Heart right ventricle (tissue), 16 donors: Measurements from ENCODE around the gene APOD. TPM values are rescaled to one million over a fixed set of nuclear protein-coding genes. Genes with fewer than 3 reads are reported as not detected.

Experiments
- ATAC-seq, 8 donors: fragments of 200-7000 bp; cut with Tn5 transposase; one replicate each; pipeline ENCODE4 v1.9.1; 2020; ENCODE audit warnings: mild to moderate bottlenecking in 8 of 8, moderate library complexity in 8 of 8, moderate number of reproducible peaks in 1 of 8
- DNase-seq, 2 donors: peaks; one replicate each; pipeline ENCODE4 v3.0.0-alpha.2; 2020
- H3K27ac ChIP-seq, 10 donors: fragments of 200-600 bp; sonication (generic) in 2 of 10; one replicate each; pipeline versions ENCODE4 v1.5.0 to v1.8.0; 2020 to 2022; ENCODE audit warnings: mild to moderate bottlenecking in 3 of 10
- H3K27me3 ChIP-seq, 7 donors: fragments of 200-600 bp; one replicate each; pipeline ENCODE4 v1.8.0; 2021 to 2022; ENCODE audit warnings: mild to moderate bottlenecking in 2 of 7
- H3K36me3 ChIP-seq, 9 donors: fragments of 200-600 bp; sonication (generic) in 1 of 9; one replicate each; pipeline versions ENCODE4 v1.5.0 to v1.8.0; 2020 to 2022; ENCODE audit warnings: mild to moderate bottlenecking in 2 of 9
- H3K4me1 ChIP-seq, 9 donors: fragments of 200-600 bp; sonication (generic) in 1 of 9; one replicate each; pipeline versions ENCODE4 v1.5.0 to v1.8.0; 2020 to 2022; ENCODE audit warnings: mild to moderate bottlenecking in 4 of 9
- H3K4me3 ChIP-seq, 10 donors: fragments of 200-600 bp; sonication (generic) in 2 of 10; one replicate each; pipeline versions ENCODE4 v1.5.0 to v1.8.0; 2020 to 2022; ENCODE audit warnings: mild to moderate bottlenecking in 7 of 10, moderate library complexity in 2 of 10
- H3K9me3 ChIP-seq, 11 donors: fragments of 200-600 bp in 10 of 11; sonication (generic) in 2 of 11; one replicate each; pipeline versions ENCODE4 v1.5.0 to v1.8.0; 2013 to 2022; ENCODE audit warnings: mild to moderate bottlenecking in 2 of 11, control low read depth in 1 of 11, moderate library complexity in 1 of 11
- CTCF ChIP-seq, 9 donors: fragments of 200-600 bp; sonication (generic) in 2 of 9; IDR thresholded peaks; one replicate each; pipeline versions ENCODE4 v1.5.0 to v1.8.0; 2021 to 2022; ENCODE audit warnings: antibody characterized with exemption in 9 of 9, mild to moderate bottlenecking in 5 of 9, moderate library complexity in 1 of 9
- WGBS, 2 donors: extraction: QIAGEN DNeasy Blood & Tissue Kit; methylation state at CpG; one replicate each; pipeline ENCODE4 v1.1.7; 2013; ENCODE audit warnings: inconsistent platforms in 1 of 2; 5-methylcytosine and 5-hydroxymethylcytosine counted together
- intact Hi-C, 10 donors: fragments of 100-400 bp; cut with DNase I; formaldehyde crosslinking; loops; one replicate each; pipeline versions ENCODE4 v1.11.1 to v1.14.2; 2022
- polyA plus RNA-seq, 2 donors: library from polyadenylated mRNA; stranded (reverse); fragments of 200-250 nt; gene quantifications; one replicate each; pipeline ENCODE4 v1.2.3, GENCODE V29; 2013
- total RNA-seq, 10 donors: library from RNA; stranded (reverse); fragmentation: NEBNext Ultra II Directional in 3 of 10; extraction: Animal tissue kit (Norgen Biotek cat#: 25700) in 3 of 10; gene quantifications; one replicate each; pipeline versions ENCODE4 v1.2.1 to v1.2.4, GENCODE V29; 2021 to 2023
- donor health status: Arrhythmogenic right ventricular cardiomyopathy.
- donor health status: ischemic (EF 13 %, LVEDD 7.1; RV severe dilation, severe dysfunction).
- donor health status: healthy with polysubstance abuse.
- donor health status: DM: no; HTN: yes; CAD: no.
- donor health status: DM: no; HTN: no; CAD: no.
- donor health status: ischemic (EF 25% LVEDD 6.9; RV normal size, moderate dysfunction).
- donor health status: ischemic (EF 25% LVEDD 5.7; RV mildly dilated, moderate dysfunction).
- donor health status: healthy.
- donor health status: DM: yes; HTN: yes; CAD: no.
- donor health status: Ischemic cardiomyopathy.
- donor health status: ischemic (EF 35%, LVEDD 5.7; RV mildly dilated, moderate dysfunction).
- donor health status: nonischemic (EF 11% LVEDD 7.7; RV severe dilation, severe dysfunction).
- donor health status: DM: yes; HTN: yes; CAD: no.
- donor health status: PGD.
- donor health status: ischemic (EF 29% LVEDD 5.4; RV normal size, mild dysfunction).
- donor health status: nonischemic (EF 23%, LVEDD 6.1; RV moderate dilation, normal function).

APOD gene
- total and polyA plus RNA-seq, 12 donors: 73.9 to 582 (median 109) TPM

GRCh38 chr3:195535293-195535692 is 48.4 kb downstream of the APOD start:
- 80 to 85% methylated on average over 5 of the region's 5 CpGs for whole genome bisulfite sequencing, 2 donors
- intact Hi-C loops: no loop called here
- Histone ChIP-seq H3K4me1 (peaks cover 0 to 84% (median 62%) of the 10 kb centered on the region in 9 donors), H3K4me3 (no peak overlapping the region), H3K27ac (no peak overlapping the region), H3K27me3 (no peaks in the 10 kb centered on the region), H3K36me3 (peaks cover 0 to 11% (median 0%) of the 10 kb centered on the region in 9 donors), H3K9me3 (no peaks in the 10 kb centered on the region)
- no peak for DNase-seq
- TF ChIP-seq CTCF (IDR thresholded peaks at IDR 0.05): no peak
- no peak for ATAC-seq

- TF ChIP-seq CTCF (IDR thresholded peaks at IDR 0.05): no peak
- whole genome bisulfite sequencing, 2 donors: 71 to 72% methylated on average over 7 of the region's 7 CpGs
- H3K27me3 ChIP-seq: no peaks in the 10 kb centered on the region
- no peak for DNase-seq
- no peak overlapping the region for H3K4me3 ChIP-seq
- peaks cover 0 to 60% (median 39%) of the 10 kb centered on the region in 9 donors for H3K4me1 ChIP-seq
- ATAC-seq: no peak
- no peaks in the 10 kb centered on the region for H3K9me3 ChIP-seq
- H3K36me3 ChIP-seq: peaks cover 0 to 24% (median 7%) of the 10 kb centered on the region in 9 donors
- H3K27ac ChIP-seq: no peak overlapping the region
- intact Hi-C loops: no loop called here
These were observed 50.9 kb downstream of the APOD start for GRCh38 chr3:195532834-195533233.

GRCh38 chr3:195532345-195532744 is 51.4 kb downstream of the APOD start:
- Histone ChIP-seq H3K27ac (no peak overlapping the region), H3K9me3 (no peaks in the 10 kb centered on the region), H3K27me3 (no peaks in the 10 kb centered on the region), H3K36me3 (peaks cover 0 to 29% (median 7%) of the 10 kb centered on the region in 9 donors), H3K4me3 (no peak overlapping the region), H3K4me1 (peaks cover 0 to 55% (median 35%) of the 10 kb centered on the region in 9 donors)
- ATAC-seq (peak in 1 of 8 donors; percentile 39), DNase-seq (no peak)
- TF ChIP-seq CTCF (IDR thresholded peaks at IDR 0.05): no peak
- intact Hi-C loops: no loop called here
- WGBS, 2 donors: 48 to 56% methylated on average over 3 of the region's 3 CpGs

- H3K36me3 ChIP-seq: peaks cover 0 to 35% (median 7%) of the 10 kb centered on the region in 9 donors
- H3K4me3 ChIP-seq: no peak overlapping the region
- no peak for DNase-seq
- no peak for TF ChIP-seq CTCF (IDR thresholded peaks at IDR 0.05)
- H3K27ac ChIP-seq: no peak overlapping the region
- no peaks in the 10 kb centered on the region for H3K27me3 ChIP-seq
- WGBS, 2 donors: 87 to 96% methylated on average over 5 of the region's 5 CpGs
- no peak for ATAC-seq
- H3K9me3 ChIP-seq: no peaks in the 10 kb centered on the region
- peaks cover 0 to 49% (median 33%) of the 10 kb centered on the region in 9 donors for H3K4me1 ChIP-seq
- intact Hi-C loops: no loop called here
These were observed 52.1 kb downstream of the APOD start for GRCh38 chr3:195531683-195532082.
